GM18502 (cell line): ENCODE measurements around the gene CBR3.
"Not testable (repeated sequence)": the region's sequence is repeated elsewhere in the genome, so short reads cannot be mapped to it uniquely, and the experiment has no call there.

Experiments
- ATAC-seq: cut with Tn5 transposase; IDR thresholded peaks from one replicate; pipeline ENCODE4 v1.9.1; 2021; ENCODE audit warnings: mild to moderate bottlenecking; ENCODE audit not compliant: unreplicated experiment, poor library complexity

The CBR3 gene

DNA sequence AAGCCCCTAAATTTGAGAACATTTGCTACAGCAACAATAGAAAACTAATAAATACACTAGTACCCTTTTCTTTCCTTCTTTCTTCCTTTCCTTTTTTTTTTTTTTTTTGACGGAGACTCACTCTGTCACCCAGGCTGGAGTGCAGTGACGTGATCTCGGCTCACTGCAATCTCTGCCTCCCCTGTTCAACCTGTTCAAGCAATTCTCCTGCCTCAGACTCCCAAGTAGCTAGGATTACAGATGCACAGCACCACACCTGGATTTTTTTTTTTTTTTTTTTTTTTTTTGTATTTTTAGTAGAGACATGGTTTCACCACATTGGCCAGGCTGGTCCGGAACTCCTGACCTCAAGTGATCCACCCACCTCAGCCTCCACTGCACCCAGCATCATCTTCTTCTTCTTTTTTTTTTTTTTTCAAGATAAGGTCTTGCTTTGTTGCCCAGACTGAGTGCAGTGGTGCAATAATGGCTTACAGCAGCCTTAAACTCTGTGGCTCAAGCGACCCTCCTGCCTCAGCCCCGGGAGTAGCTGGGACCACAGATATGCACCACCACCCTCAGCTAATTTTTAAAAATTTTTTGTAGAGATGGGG lies 19.6 kb upstream of the CBR3 start:
- no peak for ATAC-seq

DNA sequence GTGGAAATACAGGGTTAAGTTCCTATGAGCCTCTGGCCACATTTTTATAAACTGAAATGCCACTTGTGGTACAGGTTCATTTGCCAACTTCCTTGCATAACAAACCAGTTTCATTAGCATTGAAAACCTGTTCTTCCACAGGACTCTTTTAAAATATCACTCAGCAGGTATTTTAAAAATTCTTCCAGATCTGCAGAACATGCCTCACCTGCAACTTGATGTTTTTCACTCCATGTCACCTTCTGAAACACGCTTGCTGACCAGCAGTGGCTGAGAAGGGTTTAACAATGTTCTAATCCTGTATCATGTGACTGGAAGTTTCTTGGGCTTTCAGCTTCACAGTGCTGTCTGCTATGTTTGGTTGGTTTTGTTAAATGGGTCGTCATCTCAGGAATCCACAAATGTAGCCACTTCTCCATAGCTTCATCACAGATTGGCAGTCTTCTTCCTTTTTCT lies 17.6 kb upstream of the CBR3 start:
- no peak for ATAC-seq

DNA sequence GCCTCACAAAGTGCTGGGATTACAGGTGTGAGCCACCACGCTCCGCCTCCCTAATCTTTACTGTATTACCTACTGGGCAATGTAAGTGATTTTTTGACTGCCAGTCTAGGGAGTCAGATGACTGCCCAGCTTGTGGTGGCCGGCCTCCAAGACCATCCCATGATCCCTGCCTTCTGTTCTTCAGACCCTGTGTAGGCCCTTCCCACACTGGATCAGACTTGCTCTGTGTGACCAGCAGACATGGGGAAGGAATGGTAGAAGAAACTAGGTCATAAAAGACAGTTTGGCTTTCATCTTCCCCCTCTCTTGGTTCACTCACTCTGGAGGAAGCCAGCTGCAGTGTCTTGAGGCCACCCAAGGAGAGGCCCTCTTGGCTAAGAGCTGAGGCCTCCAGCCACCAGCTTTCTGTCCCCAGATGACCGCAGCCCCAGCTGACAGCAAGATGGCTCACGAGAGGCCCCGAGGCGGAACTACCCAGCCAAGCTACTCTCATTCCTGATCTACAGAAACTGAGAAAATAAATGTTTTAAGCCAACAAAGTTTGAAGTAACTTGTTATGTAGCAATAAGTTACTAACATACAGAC lies 14.5 kb upstream of the CBR3 start:
- ATAC-seq = no peak

DNA sequence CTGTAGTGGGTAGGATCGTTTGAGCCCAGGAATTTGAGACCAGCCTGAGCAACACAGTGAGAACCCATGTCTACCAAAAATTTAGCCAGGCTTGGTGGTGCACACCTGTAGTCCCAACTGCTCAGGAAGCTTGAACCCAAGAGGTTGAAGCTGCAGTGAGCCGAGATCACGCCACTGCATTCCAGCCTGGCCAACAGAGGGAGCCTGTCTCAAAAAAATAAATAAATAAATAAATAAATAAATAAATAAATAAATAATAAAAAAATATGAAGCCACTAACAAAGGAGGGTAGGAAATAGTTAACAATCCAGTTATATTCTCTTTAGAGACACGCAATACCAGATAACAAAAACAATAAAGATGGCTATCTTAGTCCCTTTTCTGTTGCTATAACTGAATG lies 11.9 kb upstream of the CBR3 start:
- ATAC-seq = no peak

GRCh38 chr21:36124395-36124794 lies 10.5 kb upstream of the CBR3 start:
- no peak for ATAC-seq

DNA sequence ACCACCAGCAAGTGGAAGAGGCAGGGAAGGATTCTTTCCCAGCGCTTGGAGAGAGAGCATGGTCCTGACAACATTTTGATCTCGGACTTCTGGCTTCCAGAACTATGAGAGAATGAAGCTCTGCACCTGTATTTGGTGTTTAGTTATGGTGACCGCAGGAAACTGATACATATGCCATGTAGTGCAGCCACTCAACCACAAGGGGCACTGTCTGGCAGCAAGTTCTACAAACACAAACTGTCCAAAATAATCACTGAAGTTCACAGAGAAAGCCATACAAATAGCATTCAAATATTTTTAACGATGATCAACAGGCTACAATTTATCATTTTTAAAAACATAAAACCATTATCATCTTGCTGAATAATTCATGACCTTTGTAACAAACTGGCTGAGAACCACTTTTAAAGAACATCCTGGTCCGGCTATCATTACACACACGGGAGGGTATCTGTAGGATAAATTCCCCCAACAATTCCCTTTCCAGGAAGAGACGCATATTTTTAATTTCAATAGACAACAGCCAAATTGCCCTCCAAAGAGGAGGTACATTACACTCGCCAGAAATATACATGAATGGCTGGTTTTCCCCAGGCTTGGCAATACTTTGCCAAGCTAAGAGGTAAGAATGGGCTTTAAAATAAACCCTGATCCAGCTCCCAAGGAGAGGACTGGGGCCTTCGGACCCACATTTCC lies 9.2 kb upstream of the CBR3 start:
- ATAC-seq = peak; percentile 46

- ATAC-seq = no peak
Observed at GRCh38 chr21:36126208-36126565, 8.7 kb upstream of the CBR3 start.

GRCh38 chr21:36126621-36127110 lies 8.2 kb upstream of the CBR3 start:
- ATAC-seq = no peak

DNA sequence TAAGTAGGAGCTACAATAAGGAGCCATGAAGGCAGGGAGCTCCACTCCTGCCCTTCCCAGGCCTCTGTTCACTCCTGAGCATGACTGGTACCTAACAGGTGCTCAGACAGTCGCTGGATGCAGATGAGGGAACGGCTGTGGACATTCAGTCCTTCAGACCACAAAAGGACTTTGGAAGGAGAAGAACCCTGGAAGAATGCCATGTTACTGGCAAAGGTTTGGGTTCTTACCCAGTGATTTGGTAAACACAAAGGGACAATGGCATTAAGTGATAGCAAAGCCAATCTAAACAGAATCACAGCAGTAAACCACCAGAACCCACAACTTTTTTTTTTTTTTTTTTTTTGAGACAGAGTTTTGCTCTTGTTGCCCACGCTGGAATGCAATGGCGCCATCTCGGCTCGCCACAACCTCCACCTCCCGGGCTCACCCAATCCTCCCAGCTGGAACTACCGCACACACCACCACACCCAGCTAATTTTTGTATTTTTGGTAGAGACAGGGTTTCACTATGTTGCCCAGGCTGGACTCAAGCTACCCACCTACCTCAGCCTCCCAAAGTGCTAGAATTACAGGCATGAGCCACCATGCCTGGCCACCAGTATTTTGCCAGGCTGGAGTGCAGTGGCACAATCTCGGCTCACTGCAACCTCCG lies 7.5 kb upstream of the CBR3 start:
- no peak for ATAC-seq

- no peak for ATAC-seq
Observed at GRCh38 chr21:36127977-36128376, 6.9 kb upstream of the CBR3 start.

- no peak for ATAC-seq
Observed at GRCh38 chr21:36129219-36129618, 5.7 kb upstream of the CBR3 start.

GRCh38 chr21:36130414-36130762 lies 4.5 kb upstream of the CBR3 start:
- not testable (repeated sequence) for ATAC-seq

- not testable (repeated sequence) for ATAC-seq
Observed at GRCh38 chr21:36130839-36131238, 4.0 kb upstream of the CBR3 start.

- no peak for ATAC-seq
Observed at GRCh38 chr21:36132696-36133095, 2.2 kb upstream of the CBR3 start.

- no peak for ATAC-seq
Observed at GRCh38 chr21:36135391-36136102, 668 bp downstream of the CBR3 start.

DNA sequence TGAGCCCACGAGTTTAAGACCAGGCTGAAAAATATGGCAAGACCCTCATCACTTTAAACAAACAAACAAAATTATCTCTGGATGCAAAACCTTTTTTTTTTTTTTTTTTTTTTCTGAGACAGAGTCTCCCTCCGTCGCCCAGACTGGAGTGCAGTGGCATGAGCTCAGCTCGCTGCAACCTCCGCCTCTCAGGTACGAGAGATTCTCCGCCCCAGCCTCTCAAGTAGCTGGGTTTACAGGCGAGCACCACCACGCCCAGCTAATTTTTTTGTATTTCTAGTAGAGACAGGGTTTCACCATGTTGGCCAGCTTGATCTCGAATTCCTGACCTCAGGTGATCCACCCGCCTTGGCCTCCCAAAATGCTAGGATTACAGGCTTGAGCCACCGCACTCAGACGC lies 4.9 kb downstream of the CBR3 start:
- ATAC-seq = not testable (repeated sequence)

- ATAC-seq = peak; percentile 80
Observed at GRCh38 chr21:36141513-36141925, 6.6 kb downstream of the CBR3 start.

- not testable (repeated sequence) for ATAC-seq
Observed at GRCh38 chr21:36144233-36144632, 9.4 kb downstream of the CBR3 start.

DNA sequence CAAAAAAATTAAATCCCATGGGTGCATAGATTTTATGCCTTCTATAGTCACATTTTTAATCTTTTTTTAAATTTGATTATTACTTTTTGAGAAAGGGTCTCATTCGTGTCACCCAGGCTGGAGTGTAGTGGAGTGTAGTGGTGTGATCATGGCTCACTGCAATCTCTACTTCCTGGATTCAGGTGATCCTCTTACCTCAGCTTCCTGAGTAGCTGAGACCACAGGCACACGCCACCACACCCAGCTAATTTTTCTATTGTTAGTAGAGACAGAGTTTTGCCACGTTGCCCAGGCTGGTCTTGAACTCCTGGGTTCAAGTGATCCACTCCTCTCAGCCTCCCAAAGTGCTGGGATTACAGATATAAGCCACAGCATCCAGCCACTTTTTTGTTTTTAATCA lies 10.4 kb downstream of the CBR3 start:
- no peak for ATAC-seq

DNA sequence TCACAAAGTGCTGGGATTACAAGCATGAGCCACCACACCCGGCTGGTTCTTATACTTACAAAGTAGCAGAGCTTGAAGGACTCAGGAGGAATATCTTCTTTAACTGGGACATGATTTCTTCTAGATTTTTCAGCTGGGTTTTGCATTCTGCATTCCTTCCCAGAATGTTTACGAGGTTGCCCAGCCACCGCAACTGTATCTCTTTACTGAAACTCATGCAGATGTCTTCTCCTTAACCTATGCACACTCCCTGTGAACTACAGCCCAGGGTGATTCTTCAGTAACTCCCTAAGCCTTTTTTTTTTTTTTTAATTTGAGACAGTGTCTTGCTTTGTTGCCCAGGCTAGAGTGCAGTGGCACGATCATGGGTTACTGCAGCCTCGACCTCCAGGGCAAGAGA lies 13.0 kb downstream of the CBR3 start:
- no peak for ATAC-seq

DNA sequence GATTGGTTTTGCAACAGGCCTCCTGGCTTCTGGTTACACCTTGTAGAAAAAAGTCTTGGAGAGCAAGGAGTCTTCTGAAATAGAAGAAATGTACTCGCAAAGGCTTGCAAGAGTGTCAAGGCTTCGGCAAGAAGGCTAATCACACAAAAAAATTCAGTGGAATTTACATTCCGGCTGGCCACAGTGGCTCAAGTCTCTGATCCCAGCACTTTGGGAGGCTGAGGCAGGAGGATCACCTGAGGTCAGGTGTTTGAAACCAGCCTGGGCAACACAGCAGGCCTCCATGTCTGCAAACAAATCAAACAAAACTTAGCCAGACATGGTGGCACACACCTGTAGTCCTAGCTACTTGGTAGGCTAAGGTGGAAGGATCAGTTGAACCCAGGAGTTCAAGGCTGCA lies 14.0 kb downstream of the CBR3 start:
- no peak for ATAC-seq
